ENCODE data around the gene SMIM41. TPM values are rescaled to one million over a fixed set of nuclear protein-coding genes. Genes with fewer than 3 reads are reported as not detected.

SMIM41 gene
- total RNA-seq, 1 experiment from 2014 or later = not detected

DNA sequence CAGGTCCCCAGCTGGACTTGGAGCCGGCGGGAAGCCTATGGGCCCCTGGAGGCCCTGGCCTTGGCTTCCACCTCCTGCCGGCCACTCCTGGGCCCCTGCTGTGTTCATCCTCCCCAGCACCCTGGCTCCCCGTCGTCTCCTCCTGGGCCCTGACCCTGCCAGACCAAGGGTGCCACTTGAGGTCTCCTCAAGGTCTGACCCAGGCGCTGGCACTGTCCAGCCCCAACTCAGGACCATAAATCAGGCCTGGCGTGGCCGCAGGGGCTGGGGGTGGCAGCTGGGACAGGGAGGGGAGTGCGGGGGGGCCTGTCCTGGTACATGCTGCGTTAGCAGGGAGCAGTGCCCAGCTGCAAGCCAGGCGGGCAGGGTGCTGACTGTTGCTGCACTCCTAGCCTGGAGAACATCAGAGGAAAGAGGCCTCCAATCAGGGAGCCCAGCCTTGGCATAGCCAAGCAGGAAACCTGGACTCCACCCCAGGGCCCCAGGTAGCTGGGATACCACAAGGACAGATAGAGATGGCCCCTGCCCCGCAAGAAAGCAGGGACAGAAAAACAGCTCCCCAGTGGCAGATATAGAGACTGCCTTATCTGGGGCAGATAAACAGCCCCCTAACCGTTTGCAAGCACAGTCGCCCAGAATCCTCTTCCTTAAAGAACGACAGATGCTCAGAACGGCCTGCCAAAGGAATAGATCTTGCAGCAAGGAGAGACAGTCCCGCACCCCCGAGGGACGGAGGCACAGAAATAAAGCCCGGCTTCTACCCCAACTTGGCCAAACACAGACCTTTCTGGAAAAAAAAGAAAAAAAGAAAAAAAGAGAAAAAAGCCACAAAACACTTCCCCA lies 16.2 kb upstream of the SMIM41 start:
- ChIA-PET POLR2A (interaction anchor here (1.3 kb wide), 1 partner anchor 12 kb away, joined by 3 read pairs; the partner anchor contains the start of gene NR4A1), CTCF (interaction anchor here (0.7 to 5.5 kb wide), 4 partner anchors 14 to 38 kb away, joined by 3 to 25 read pairs (median 6); no protein-coding TSS in a partner anchor)
- H3K4me1 Mint-ChIP-seq (ENCODE audit: low read depth, unreplicated experiment) = no peaks in the 10 kb centered on the region
- no peaks in the 10 kb centered on the region for H3K36me3 Mint-ChIP-seq (ENCODE audit: insufficient read depth, unreplicated experiment)
- H3K36me3 ChIP-seq (ENCODE audit: control insufficient read depth, insufficient read depth, low read length) = no peaks in the 10 kb centered on the region
- no peak for DNase-seq
- intact Hi-C loops (cut with micrococcal nuclease; ENCODE audit: unreplicated experiment) = no loop called here
- no peak overlapping the region for H3K4me3 Mint-ChIP-seq (ENCODE audit: unreplicated experiment)
- no peaks in the 10 kb centered on the region for H3K4me1 ChIP-seq
- H3K4me3 ChIP-seq (ENCODE audit: low read depth, low read length) = no peak overlapping the region
- BruUV-seq (replicated peaks) = no TSS peak
- H3K27me3 Mint-ChIP-seq (ENCODE audit: insufficient read depth, unreplicated experiment) = no peaks in the 10 kb centered on the region
- H3K9me3 ChIP-seq = no peaks in the 10 kb centered on the region
- no peaks in the 10 kb centered on the region for H3K9me3 Mint-ChIP-seq (ENCODE audit: unreplicated experiment)
- H3K27ac Mint-ChIP-seq (ENCODE audit: unreplicated experiment) = no peak overlapping the region
- H3K27me3 ChIP-seq (replicated peaks; ENCODE audit: control insufficient read depth, insufficient read depth, low read length) = no peaks in the 10 kb centered on the region
- TF ChIP-seq, protein P1, sequence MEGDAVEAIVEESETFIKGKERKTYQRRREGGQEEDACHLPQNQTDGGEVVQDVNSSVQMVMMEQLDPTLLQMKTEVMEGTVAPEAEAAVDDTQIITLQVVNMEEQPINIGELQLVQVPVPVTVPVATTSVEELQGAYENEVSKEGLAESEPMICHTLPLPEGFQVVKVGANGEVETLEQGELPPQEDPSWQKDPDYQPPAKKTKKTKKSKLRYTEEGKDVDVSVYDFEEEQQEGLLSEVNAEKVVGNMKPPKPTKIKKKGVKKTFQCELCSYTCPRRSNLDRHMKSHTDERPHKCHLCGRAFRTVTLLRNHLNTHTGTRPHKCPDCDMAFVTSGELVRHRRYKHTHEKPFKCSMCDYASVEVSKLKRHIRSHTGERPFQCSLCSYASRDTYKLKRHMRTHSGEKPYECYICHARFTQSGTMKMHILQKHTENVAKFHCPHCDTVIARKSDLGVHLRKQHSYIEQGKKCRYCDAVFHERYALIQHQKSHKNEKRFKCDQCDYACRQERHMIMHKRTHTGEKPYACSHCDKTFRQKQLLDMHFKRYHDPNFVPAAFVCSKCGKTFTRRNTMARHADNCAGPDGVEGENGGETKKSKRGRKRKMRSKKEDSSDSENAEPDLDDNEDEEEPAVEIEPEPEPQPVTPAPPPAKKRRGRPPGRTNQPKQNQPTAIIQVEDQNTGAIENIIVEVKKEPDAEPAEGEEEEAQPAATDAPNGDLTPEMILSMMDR (IDR thresholded peaks at IDR 0.05; ENCODE audit: insufficient read depth in 1 of 2, low read depth in 1 of 2, low read length in 1 of 2, severe bottlenecking in 1 of 2, unreplicated experiment in 1 of 2) = no peak

DNA sequence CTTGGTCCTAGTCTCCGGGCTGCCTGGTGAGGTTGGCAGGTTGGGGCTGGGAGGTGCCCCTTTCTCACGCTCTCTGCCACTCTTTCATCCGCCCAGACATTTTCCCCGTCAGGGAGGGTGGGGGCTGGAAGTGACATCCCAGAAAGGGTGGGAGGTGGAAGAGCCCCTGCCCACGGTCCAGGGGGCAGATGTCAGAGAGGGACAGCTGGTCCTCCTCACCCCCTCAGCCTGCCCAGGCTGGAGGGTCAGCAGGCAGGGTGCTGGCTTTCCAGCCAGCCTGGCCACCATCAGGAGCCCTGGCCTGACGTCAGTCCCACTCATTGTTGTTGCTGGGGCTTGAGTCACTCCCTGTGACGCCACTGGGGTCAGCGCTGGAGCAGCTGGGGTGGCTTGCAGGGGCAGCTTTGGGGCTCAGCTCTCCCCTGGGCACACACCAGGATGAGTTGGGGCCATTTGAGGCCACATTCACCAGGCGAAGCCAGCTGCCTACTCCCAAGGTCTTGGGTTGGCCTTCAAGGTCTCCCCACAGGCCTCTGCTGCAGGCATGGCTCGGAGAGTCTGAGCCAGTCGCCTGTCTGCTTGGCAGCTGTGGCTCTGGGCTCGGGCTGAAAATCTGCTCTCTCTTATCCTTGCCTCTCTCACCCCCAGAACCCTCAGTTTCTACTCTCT lies 15.4 kb upstream of the SMIM41 start:
- DNase-seq = no peak
- H3K4me1 ChIP-seq = no peaks in the 10 kb centered on the region
- no peaks in the 10 kb centered on the region for H3K4me1 Mint-ChIP-seq (ENCODE audit: low read depth, unreplicated experiment)
- BruUV-seq (replicated peaks) = no TSS peak
- H3K36me3 Mint-ChIP-seq (ENCODE audit: insufficient read depth, unreplicated experiment) = no peaks in the 10 kb centered on the region
- H3K4me3 ChIP-seq (ENCODE audit: low read depth, low read length) = no peak overlapping the region
- H3K9me3 Mint-ChIP-seq (ENCODE audit: unreplicated experiment) = no peaks in the 10 kb centered on the region
- H3K36me3 ChIP-seq (ENCODE audit: control insufficient read depth, insufficient read depth, low read length) = no peaks in the 10 kb centered on the region
- no peaks in the 10 kb centered on the region for H3K9me3 ChIP-seq
- CTCF ChIA-PET = interaction anchor here (0.7 to 5.5 kb wide), 4 partner anchors 13 to 38 kb away, joined by 3 to 25 read pairs (median 4); partner anchors contain the start of gene NR4A1
- H3K27ac Mint-ChIP-seq (ENCODE audit: unreplicated experiment) = no peak overlapping the region
- TF ChIP-seq, protein P1 (IDR thresholded peaks at IDR 0.05; ENCODE audit: insufficient read depth in 1 of 2, low read depth in 1 of 2, low read length in 1 of 2, severe bottlenecking in 1 of 2, unreplicated experiment in 1 of 2) = no peak
- no peak overlapping the region for H3K4me3 Mint-ChIP-seq (ENCODE audit: unreplicated experiment)
- H3K27me3 Mint-ChIP-seq (ENCODE audit: insufficient read depth, unreplicated experiment) = no peaks in the 10 kb centered on the region
- no peaks in the 10 kb centered on the region for H3K27me3 ChIP-seq (replicated peaks; ENCODE audit: control insufficient read depth, insufficient read depth, low read length)
- POLR2A ChIA-PET = interaction anchor here (1.3 kb wide), 1 partner anchor 13 kb away, joined by 3 read pairs; the partner anchor contains the start of gene NR4A1
- intact Hi-C loops (cut with micrococcal nuclease; ENCODE audit: unreplicated experiment) = no loop called here

DNA sequence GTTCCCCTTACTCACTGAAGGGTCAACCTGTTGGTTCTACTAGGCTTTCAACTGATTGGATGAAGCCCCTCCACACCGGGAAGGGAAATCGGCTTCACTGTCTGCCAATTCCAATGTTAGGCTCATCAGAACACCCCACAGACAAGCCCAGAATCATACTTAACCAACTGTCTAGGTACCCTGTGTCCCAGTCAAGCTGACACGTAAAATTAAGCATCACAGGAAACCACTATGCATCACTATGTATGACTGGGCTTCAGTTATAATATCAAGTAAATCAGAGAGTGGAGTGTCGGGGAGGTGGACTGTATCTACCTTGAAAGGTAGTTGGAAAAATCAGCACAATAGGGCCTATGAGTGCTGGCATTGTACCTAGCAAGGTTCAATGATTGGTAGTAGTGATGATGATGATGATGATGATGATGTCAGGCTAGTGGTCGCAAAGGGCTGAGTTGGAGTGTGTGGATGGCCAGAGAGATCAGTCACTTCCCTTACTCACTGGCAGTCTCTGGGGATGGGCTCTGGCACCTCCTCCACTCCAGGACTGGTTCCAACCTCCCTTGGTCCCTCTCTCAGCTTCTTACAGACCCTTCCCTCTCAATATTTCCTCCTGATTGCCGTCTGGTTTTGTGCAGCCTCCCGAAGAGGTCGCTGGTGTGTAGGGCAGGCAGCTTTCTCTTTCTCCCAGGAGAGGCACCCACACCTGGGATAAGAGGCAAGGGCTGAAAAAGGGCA lies 13.0 kb upstream of the SMIM41 start:
- Histone ChIP-seq H3K36me3 (ENCODE audit: control insufficient read depth, insufficient read depth, low read length) (no peaks in the 10 kb centered on the region), H3K4me3 (ENCODE audit: low read depth, low read length) (no peak overlapping the region), H3K27me3 (replicated peaks; ENCODE audit: control insufficient read depth, insufficient read depth, low read length) (no peaks in the 10 kb centered on the region), H3K9me3 (no peaks in the 10 kb centered on the region), H3K4me1 (peaks cover 8% of the 10 kb centered on the region)
- BruUV-seq (replicated peaks) = no TSS peak
- H3K4me3 Mint-ChIP-seq (ENCODE audit: unreplicated experiment) = no peak overlapping the region
- H3K9me3 Mint-ChIP-seq (ENCODE audit: unreplicated experiment) = no peaks in the 10 kb centered on the region
- ChIA-PET POLR2A (no interaction called here), CTCF (interaction anchor here (1.1 to 5.5 kb wide), 3 partner anchors 15 to 41 kb away, joined by 3 to 25 read pairs (median 19); partner anchors contain the start of gene NR4A1)
- H3K4me1 Mint-ChIP-seq (ENCODE audit: low read depth, unreplicated experiment) = peaks cover 11% of the 10 kb centered on the region
- intact Hi-C loops (cut with micrococcal nuclease; ENCODE audit: unreplicated experiment) = no loop called here
- H3K27ac Mint-ChIP-seq (ENCODE audit: unreplicated experiment) = no peak overlapping the region
- H3K36me3 Mint-ChIP-seq (ENCODE audit: insufficient read depth, unreplicated experiment) = peaks cover 21% of the 10 kb centered on the region
- DNase-seq = peak in 1 of 2 experiments; percentile 31
- TF ChIP-seq, protein P1 (IDR thresholded peaks at IDR 0.05; ENCODE audit: insufficient read depth in 1 of 2, low read depth in 1 of 2, low read length in 1 of 2, severe bottlenecking in 1 of 2, unreplicated experiment in 1 of 2) = no peak
- H3K27me3 Mint-ChIP-seq (ENCODE audit: insufficient read depth, unreplicated experiment) = no peaks in the 10 kb centered on the region
